ENCODE measurements around the gene PTP4A2. TPM values are rescaled to one million over a fixed set of nuclear protein-coding genes. Genes with fewer than 3 reads are reported as not detected.
"Not testable (repeated sequence)": the region's sequence is repeated elsewhere in the genome, so short reads cannot be mapped to it uniquely, and the experiment has no call there.

PTP4A2 gene
- total and polyA plus RNA-seq, 10 of the 15 experiments (the other 5 are each of a cell fraction or from before 2014, with no cell fraction given), result 180 to 909 (median 375) TPM

- no TSS peak for BruUV-seq (replicated peaks)
- ChIA-PET CTCF (interaction anchor here (0.7 to 16.3 kb wide), 2 partner anchors 10 to 15 kb away, joined by 3 to 565 read pairs; partner anchors contain the start of gene PTP4A2), POLR2A (interaction anchor here (10.0 kb wide), 1 partner anchor 11 kb away, joined by 104 read pairs; the partner anchor contains the start of gene PTP4A2), SMC1A (ENCODE audit: uncharacterized antibody, unreplicated experiment) (interaction anchor here (1.4 to 10.5 kb wide), 3 partner anchors 8 to 37 kb away, joined by 3 to 315 read pairs (median 6); partner anchors contain the start of gene PTP4A2), RAD21 (ENCODE audit: unreplicated experiment) (interaction anchor here (1.8 to 3.6 kb wide), 2 partner anchors 11 to 14 kb away, joined by 4 to 8 read pairs; partner anchors contain the start of gene PTP4A2)
- Histone ChIP-seq H3K9me3 (replicated peaks; ENCODE audit: control insufficient read depth, insufficient read depth, low read length) (no peaks in the 10 kb centered on the region), H3K27ac (ENCODE audit: control insufficient read depth, insufficient read depth) (no peak overlapping the region), H3K4me2 (ENCODE audit: control insufficient read depth, insufficient read depth) (no peak overlapping the region), H3K27me3 (replicated peaks in 1 of 2; ENCODE audit: control insufficient read depth in 2 of 2, insufficient read depth in 2 of 2, low read length in 1 of 2) (no peaks in the 10 kb centered on the region), H2AFZ (ENCODE audit: control insufficient read depth, low read depth, low read length) (no peak overlapping the region), H3K79me2 (ENCODE audit: control insufficient read depth, insufficient read depth, low read length) (peaks cover 7% of the 10 kb centered on the region), H4K20me1 (ENCODE audit: control insufficient read depth, insufficient read depth) (no peaks in the 10 kb centered on the region), H3K4me1 (ENCODE audit: control insufficient read depth, insufficient read depth, low read length) (peaks cover 31% of the 10 kb centered on the region), H3K36me3 (ENCODE audit: control insufficient read depth in 2 of 2, insufficient read depth in 2 of 2, low read length in 1 of 2) (no peaks in the 10 kb centered on the region), H3K9ac (ENCODE audit: control insufficient read depth, insufficient read depth, low read length) (no peak overlapping the region), H3K4me3 (no peak overlapping the region)
- DNase-seq (ENCODE audit: low read depth, low spot score), result no peak
- FAIRE-seq, result no peak
- ATAC-seq, result no peak
- in situ Hi-C loops (cut with MboI), result no loop called here
- no peak for TF ChIP-seq LARP7 (IDR thresholded peaks at IDR 0.05)
- TF ChIP-seq ASH2L (IDR thresholded peaks at IDR 0.05; ENCODE audit: borderline replicate concordance, low read depth), result no peak
- no peak for TF ChIP-seq WRNIP1 (IDR thresholded peaks at IDR 0.05; ENCODE audit: borderline replicate concordance, low read depth, low read length)
- TF ChIP-seq NFIC (IDR thresholded peaks at IDR 0.05; ENCODE audit: low read depth, low read length), result no peak
- intact Hi-C loops (cut with micrococcal nuclease; ENCODE audit: unreplicated experiment), result no loop called here
- 62% methylated on average over 1 of the region's 1 CpG for WGBS (ENCODE audit: insufficient coverage, insufficient replicate concordance, low lambda C conversion rate, missing lambda C conversion rate)
Measured at GRCh38 chr1:31949862-31950261, 11.7 kb upstream of the PTP4A2 start.

- H3K36me3 ChIP-seq (ENCODE audit: control insufficient read depth in 2 of 2, insufficient read depth in 2 of 2, low read length in 1 of 2); DNase-seq (ENCODE audit: low read depth, low spot score); H2AFZ ChIP-seq (ENCODE audit: control insufficient read depth, low read depth, low read length); H3K9me3 ChIP-seq (replicated peaks; ENCODE audit: control insufficient read depth, insufficient read depth, low read length); H4K20me1 ChIP-seq (ENCODE audit: control insufficient read depth, insufficient read depth); FAIRE-seq; in situ Hi-C loops (cut with MboI); ATAC-seq; H3K27me3 ChIP-seq (replicated peaks in 1 of 2; ENCODE audit: control insufficient read depth in 2 of 2, insufficient read depth in 2 of 2, low read length in 1 of 2); BruUV-seq (replicated peaks); H3K27ac ChIP-seq (ENCODE audit: control insufficient read depth, insufficient read depth); H3K9ac ChIP-seq (ENCODE audit: control insufficient read depth, insufficient read depth, low read length); intact Hi-C loops (cut with micrococcal nuclease; ENCODE audit: unreplicated experiment): not testable (repeated sequence)
- peak overlapping the region; percentile 82 for H3K4me2 ChIP-seq (ENCODE audit: control insufficient read depth, insufficient read depth)
- H3K79me2 ChIP-seq (ENCODE audit: control insufficient read depth, insufficient read depth, low read length), result peaks cover 23% of the 10 kb centered on the region
- POLR2A ChIA-PET, result interaction anchor here (0.6 to 5.4 kb wide), 4 partner anchors 9 to 18 kb away, joined by 3 to 153 read pairs (median 29); no protein-coding TSS in a partner anchor
- SMC1A ChIA-PET (ENCODE audit: uncharacterized antibody, unreplicated experiment), result interaction anchor here (1.7 to 9.1 kb wide), 5 partner anchors 8 to 42 kb away, joined by 3 to 315 read pairs (median 51); no protein-coding TSS in a partner anchor
- WGBS (ENCODE audit: insufficient coverage, insufficient replicate concordance, low lambda C conversion rate, missing lambda C conversion rate), result 98% methylated on average over 9 of the region's 10 CpGs
- CTCF ChIA-PET, result interaction anchor here (1.1 to 15.0 kb wide), 4 partner anchors 12 to 40 kb away, joined by 3 to 565 read pairs (median 8); no protein-coding TSS in a partner anchor
- RAD21 ChIA-PET (ENCODE audit: unreplicated experiment), result interaction anchor here (1.7 to 8.9 kb wide), 4 partner anchors 10 to 20 kb away, joined by 7 to 163 read pairs (median 106); no protein-coding TSS in a partner anchor
- peaks cover 29% of the 10 kb centered on the region for H3K4me1 ChIP-seq (ENCODE audit: control insufficient read depth, insufficient read depth, low read length)
- H3K4me3 ChIP-seq, result peak overlapping the region; percentile 50; the same call in 1 of the 2 replicates
Measured at GRCh38 chr1:31945677-31946076, 7.5 kb upstream of the PTP4A2 start.

Measured in GM12878 (cell line).